Measurements from ENCODE around the gene SBSN.

The SBSN gene

GRCh38 chr19:35534803-35535480, 6.8 kb upstream of the SBSN start:
- TF ChIP-seq, protein P1, sequence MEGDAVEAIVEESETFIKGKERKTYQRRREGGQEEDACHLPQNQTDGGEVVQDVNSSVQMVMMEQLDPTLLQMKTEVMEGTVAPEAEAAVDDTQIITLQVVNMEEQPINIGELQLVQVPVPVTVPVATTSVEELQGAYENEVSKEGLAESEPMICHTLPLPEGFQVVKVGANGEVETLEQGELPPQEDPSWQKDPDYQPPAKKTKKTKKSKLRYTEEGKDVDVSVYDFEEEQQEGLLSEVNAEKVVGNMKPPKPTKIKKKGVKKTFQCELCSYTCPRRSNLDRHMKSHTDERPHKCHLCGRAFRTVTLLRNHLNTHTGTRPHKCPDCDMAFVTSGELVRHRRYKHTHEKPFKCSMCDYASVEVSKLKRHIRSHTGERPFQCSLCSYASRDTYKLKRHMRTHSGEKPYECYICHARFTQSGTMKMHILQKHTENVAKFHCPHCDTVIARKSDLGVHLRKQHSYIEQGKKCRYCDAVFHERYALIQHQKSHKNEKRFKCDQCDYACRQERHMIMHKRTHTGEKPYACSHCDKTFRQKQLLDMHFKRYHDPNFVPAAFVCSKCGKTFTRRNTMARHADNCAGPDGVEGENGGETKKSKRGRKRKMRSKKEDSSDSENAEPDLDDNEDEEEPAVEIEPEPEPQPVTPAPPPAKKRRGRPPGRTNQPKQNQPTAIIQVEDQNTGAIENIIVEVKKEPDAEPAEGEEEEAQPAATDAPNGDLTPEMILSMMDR (conservative IDR thresholded peaks at IDR 0.05; ENCODE audit: low read length), result no peak
- TF ChIP-seq EZH2phosphoT487 (IDR thresholded peaks at IDR 0.05; ENCODE audit: borderline replicate concordance), result no peak
- Histone ChIP-seq H4K20me1 (ENCODE audit: insufficient read depth, low read length, poor library complexity, severe bottlenecking) (no peaks in the 10 kb centered on the region), H3K79me2 (ENCODE audit: insufficient read depth, low read length) (no peaks in the 10 kb centered on the region), H3K27me3 (ENCODE audit: insufficient read depth, low read length, poor library complexity, severe bottlenecking) (no peaks in the 10 kb centered on the region), H3K9me2 (replicated peaks; ENCODE audit: low read depth, low read length) (no peaks in the 10 kb centered on the region), H3K9ac (ENCODE audit: low read depth, low read length, poor library complexity, severe bottlenecking) (no peak overlapping the region), H3K4me3 (ENCODE audit: low read length, poor library complexity, severe bottlenecking) (no peak overlapping the region), H3K4me2 (ENCODE audit: low read depth, low read length, poor library complexity, severe bottlenecking) (no peak overlapping the region), H3F3A (ENCODE audit: low read depth) (no peaks in the 10 kb centered on the region), H2AFZ (ENCODE audit: low read length) (no peak overlapping the region), H3K36me3 (ENCODE audit: insufficient read depth, low read length) (no peaks in the 10 kb centered on the region), H3K4me1 (ENCODE audit: insufficient read depth, low read length, poor library complexity, severe bottlenecking) (peaks cover 15% of the 10 kb centered on the region), H3K9me3 (ENCODE audit: insufficient read depth, low read depth, low read length) (no peaks in the 10 kb centered on the region)

DNA sequence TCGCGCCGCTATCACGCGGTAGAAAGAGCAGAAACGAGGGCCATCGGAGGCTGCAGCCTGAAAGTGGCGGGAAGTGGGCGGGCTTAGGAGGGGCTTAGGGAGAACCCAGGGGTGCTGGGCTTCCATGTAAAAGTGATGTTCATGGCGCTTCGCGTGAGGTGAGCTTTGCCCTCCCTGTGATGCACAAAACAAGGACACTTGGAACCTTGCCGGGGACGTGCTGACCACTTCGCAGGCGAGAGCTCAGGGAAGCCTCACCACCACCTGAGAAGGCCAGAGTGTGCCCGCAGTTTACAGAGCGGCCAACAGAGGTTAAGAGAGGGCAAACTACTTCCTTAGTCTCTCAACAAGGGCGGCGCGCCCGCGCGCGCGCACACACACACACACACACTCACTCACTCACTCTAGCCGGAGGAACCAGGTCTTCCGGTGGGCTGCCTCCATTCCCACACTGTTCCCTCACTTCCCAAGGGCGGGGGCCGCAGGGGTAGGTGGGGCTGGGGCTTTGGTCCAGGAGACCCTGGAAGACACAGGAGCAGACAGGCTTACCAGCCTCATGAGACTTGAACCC, 5.8 kb upstream of the SBSN start:
- Histone ChIP-seq H3K4me3 (ENCODE audit: low read length, poor library complexity, severe bottlenecking) (no peak overlapping the region), H3K4me1 (ENCODE audit: insufficient read depth, low read length, poor library complexity, severe bottlenecking) (peaks cover 6% of the 10 kb centered on the region), H3K36me3 (ENCODE audit: insufficient read depth, low read length) (no peaks in the 10 kb centered on the region), H3K79me2 (ENCODE audit: insufficient read depth, low read length) (no peaks in the 10 kb centered on the region), H3K27me3 (ENCODE audit: insufficient read depth, low read length, poor library complexity, severe bottlenecking) (no peaks in the 10 kb centered on the region), H3K4me2 (ENCODE audit: low read depth, low read length, poor library complexity, severe bottlenecking) (no peak overlapping the region), H3F3A (ENCODE audit: low read depth) (no peaks in the 10 kb centered on the region), H3K9me2 (replicated peaks; ENCODE audit: low read depth, low read length) (no peaks in the 10 kb centered on the region), H2AFZ (ENCODE audit: low read length) (no peak overlapping the region), H4K20me1 (ENCODE audit: insufficient read depth, low read length, poor library complexity, severe bottlenecking) (no peaks in the 10 kb centered on the region), H3K9ac (ENCODE audit: low read depth, low read length, poor library complexity, severe bottlenecking) (no peak overlapping the region), H3K9me3 (ENCODE audit: insufficient read depth, low read depth, low read length) (no peaks in the 10 kb centered on the region)
- TF ChIP-seq, protein P1 (conservative IDR thresholded peaks at IDR 0.05; ENCODE audit: low read length), result no peak
- no peak for TF ChIP-seq EZH2phosphoT487 (IDR thresholded peaks at IDR 0.05; ENCODE audit: borderline replicate concordance)

- Histone ChIP-seq H2AFZ (ENCODE audit: low read length) (no peak within 1 kb of the TSS), H3K4me3 (ENCODE audit: low read length, poor library complexity, severe bottlenecking) (no peak within 1 kb of the TSS), H3K4me2 (ENCODE audit: low read depth, low read length, poor library complexity, severe bottlenecking) (no peak within 1 kb of the TSS)
These were observed 5.2 kb upstream of the SBSN start, which contains the start of gene GAPDHS for GRCh38 chr19:35533201-35533821. TSS of gene GAPDHS (plus strand) at chr19:35533456. CDS start at chr19:35533528, 72 bp downstream.

More at GRCh38 chr19:35533201-35533821, 5.2 kb upstream of the SBSN start, which contains the start of gene GAPDHS:
- Histone ChIP-seq H3K9ac (ENCODE audit: low read depth, low read length, poor library complexity, severe bottlenecking) (no peak within 1 kb of the TSS), H3K27me3 (ENCODE audit: insufficient read depth, low read length, poor library complexity, severe bottlenecking) (no peaks in the 10 kb centered on the region), H4K20me1 (ENCODE audit: insufficient read depth, low read length, poor library complexity, severe bottlenecking) (no peaks in the 10 kb centered on the region), H3K79me2 (ENCODE audit: insufficient read depth, low read length) (no peaks in the 10 kb centered on the region), H3K4me1 (ENCODE audit: insufficient read depth, low read length, poor library complexity, severe bottlenecking) (peaks cover 6% of the 10 kb centered on the region), H3K9me3 (ENCODE audit: insufficient read depth, low read depth, low read length) (no peaks in the 10 kb centered on the region), H3K9me2 (replicated peaks; ENCODE audit: low read depth, low read length) (no peaks in the 10 kb centered on the region), H3F3A (ENCODE audit: low read depth) (no peaks in the 10 kb centered on the region), H3K36me3 (ENCODE audit: insufficient read depth, low read length) (no peaks in the 10 kb centered on the region)
- TF ChIP-seq, protein P1 (conservative IDR thresholded peaks at IDR 0.05; ENCODE audit: low read length), result no peak
- no peak for TF ChIP-seq EZH2phosphoT487 (IDR thresholded peaks at IDR 0.05; ENCODE audit: borderline replicate concordance)

All from Loucy (cell line).